IMR-90 (cell line): ENCODE measurements around the gene ANK3.

Experiments used
- BHLHE40 ChIP-seq: fragments of 150-350 bp; IDR thresholded peaks from 2 replicates; pipeline ENCODE4 v1.6.1; 2016; ENCODE audit warnings: mild to moderate bottlenecking, low read depth, low read length
- CEBPB ChIP-seq: IDR thresholded peaks from 2 replicates; pipeline ENCODE4 v1.6.1; 2012; ENCODE audit warnings: low read depth, low read length, improper control_type of control experiment
- ELK1 ChIP-seq: fragments of 150-350 bp; IDR thresholded peaks from 2 replicates; pipeline ENCODE4 v1.6.1; 2016; ENCODE audit warnings: low read depth, mild to moderate bottlenecking, low read length, moderate library complexity, borderline replicate concordance
- MAZ ChIP-seq: IDR thresholded peaks from 2 replicates; pipeline ENCODE4 v1.6.1; 2012; ENCODE audit warnings: low read depth, mild to moderate bottlenecking, low read length, improper control_type of control experiment, moderate library complexity, borderline replicate concordance
- MXI1 ChIP-seq: IDR thresholded peaks from 2 replicates; pipeline ENCODE4 v1.6.1; 2012; ENCODE audit warnings: low read depth, mild to moderate bottlenecking, low read length, moderate library complexity, borderline replicate concordance
- NFE2L2 ChIP-seq: fragments of 150-350 bp; IDR thresholded peaks from 2 replicates; pipeline ENCODE4 v1.6.1; 2016; ENCODE audit warnings: low read depth, mild to moderate bottlenecking, low read length
- POLR2A ChIP-seq: IDR thresholded peaks from 2 replicates; pipeline ENCODE4 v1.6.1; 2012; ENCODE audit warnings: mild to moderate bottlenecking, low read depth, low read length
- RAD21 ChIP-seq: IDR thresholded peaks from 2 replicates; pipeline ENCODE4 v1.6.1; 2012; ENCODE audit warnings: low read length, improper control_type of control experiment
- RFX5 ChIP-seq: IDR thresholded peaks from 2 replicates; pipeline ENCODE4 v1.8.0; 2012; ENCODE audit warnings: low read depth, mild to moderate bottlenecking, low read length, moderate library complexity
- SMC3 ChIP-seq: fragments of 150-350 bp; IDR thresholded peaks from 2 replicates; pipeline ENCODE4 v1.6.1; 2016; ENCODE audit warnings: low read depth, mild to moderate bottlenecking, antibody characterized with exemption, low read length, moderate library complexity
- TF ChIP-seq, protein P1 (sequence below): conservative IDR thresholded peaks from 2 replicates; pipeline ENCODE4 v1.5.1; 2012; ENCODE audit warnings: mild to moderate bottlenecking, low read depth, low read length, improper control_type of control experiment
- TF ChIP-seq, protein P2 (sequence below): fragments of 150-350 bp; IDR thresholded peaks from 2 replicates; pipeline ENCODE4 v1.6.1; 2017; ENCODE audit warnings: mild to moderate bottlenecking, antibody characterized with exemption, low read length, low read depth

DNA sequence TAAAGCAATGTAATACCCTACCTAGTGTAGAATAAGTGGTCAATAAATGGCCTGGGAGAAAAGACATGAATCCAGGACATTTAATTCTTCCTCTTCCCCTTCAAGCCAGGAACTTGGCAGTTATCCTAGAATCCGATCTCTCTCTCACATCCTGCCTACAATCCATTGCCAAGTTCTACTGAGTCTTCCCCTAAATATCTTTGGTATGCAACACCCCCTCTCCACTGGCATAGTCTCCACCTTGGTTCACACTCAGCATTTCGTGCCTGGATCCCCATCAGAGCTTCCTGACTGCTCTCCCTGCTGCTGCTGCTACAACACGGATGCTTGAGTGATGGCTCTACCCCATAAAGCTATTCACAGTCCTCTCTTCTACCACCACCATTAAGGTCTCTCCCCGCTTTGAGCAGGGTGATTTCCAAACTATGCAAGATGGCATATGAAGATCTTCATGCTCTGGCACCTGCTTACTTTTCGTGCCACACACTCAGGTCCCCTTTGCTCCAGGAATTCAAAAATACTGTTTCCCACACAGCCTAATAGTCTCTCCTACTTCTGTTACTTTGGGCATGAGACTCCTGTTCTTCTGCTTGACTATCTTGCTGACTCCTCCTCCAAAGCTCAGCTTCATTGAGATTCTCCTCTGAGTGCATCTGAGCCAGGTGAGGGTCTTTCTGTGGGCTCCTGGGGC, 4.8 kb downstream of the ANK3 start:
- TF ChIP-seq POLR2A = no peak
- TF ChIP-seq, protein P1, sequence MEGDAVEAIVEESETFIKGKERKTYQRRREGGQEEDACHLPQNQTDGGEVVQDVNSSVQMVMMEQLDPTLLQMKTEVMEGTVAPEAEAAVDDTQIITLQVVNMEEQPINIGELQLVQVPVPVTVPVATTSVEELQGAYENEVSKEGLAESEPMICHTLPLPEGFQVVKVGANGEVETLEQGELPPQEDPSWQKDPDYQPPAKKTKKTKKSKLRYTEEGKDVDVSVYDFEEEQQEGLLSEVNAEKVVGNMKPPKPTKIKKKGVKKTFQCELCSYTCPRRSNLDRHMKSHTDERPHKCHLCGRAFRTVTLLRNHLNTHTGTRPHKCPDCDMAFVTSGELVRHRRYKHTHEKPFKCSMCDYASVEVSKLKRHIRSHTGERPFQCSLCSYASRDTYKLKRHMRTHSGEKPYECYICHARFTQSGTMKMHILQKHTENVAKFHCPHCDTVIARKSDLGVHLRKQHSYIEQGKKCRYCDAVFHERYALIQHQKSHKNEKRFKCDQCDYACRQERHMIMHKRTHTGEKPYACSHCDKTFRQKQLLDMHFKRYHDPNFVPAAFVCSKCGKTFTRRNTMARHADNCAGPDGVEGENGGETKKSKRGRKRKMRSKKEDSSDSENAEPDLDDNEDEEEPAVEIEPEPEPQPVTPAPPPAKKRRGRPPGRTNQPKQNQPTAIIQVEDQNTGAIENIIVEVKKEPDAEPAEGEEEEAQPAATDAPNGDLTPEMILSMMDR = no peak
- no peak for TF ChIP-seq RAD21
- no peak for TF ChIP-seq ELK1
- TF ChIP-seq RFX5 = no peak
- TF ChIP-seq, protein P2, sequence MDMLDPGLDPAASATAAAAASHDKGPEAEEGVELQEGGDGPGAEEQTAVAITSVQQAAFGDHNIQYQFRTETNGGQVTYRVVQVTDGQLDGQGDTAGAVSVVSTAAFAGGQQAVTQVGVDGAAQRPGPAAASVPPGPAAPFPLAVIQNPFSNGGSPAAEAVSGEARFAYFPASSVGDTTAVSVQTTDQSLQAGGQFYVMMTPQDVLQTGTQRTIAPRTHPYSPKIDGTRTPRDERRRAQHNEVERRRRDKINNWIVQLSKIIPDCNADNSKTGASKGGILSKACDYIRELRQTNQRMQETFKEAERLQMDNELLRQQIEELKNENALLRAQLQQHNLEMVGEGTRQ = no peak
- TF ChIP-seq MXI1 = no peak
- no peak for TF ChIP-seq CEBPB
- TF ChIP-seq MAZ = no peak; the same call in 1 of the 2 replicates
- TF ChIP-seq SMC3 = no peak
- TF ChIP-seq BHLHE40 = peak; percentile 41; the same call in 1 of the 2 replicates
- TF ChIP-seq NFE2L2 = 0 out of 2 replicates have a peak, but pooled peaks have one; percentile 26
